Caco-2 (cell line): ENCODE data around the gene PRLH. TPM values are rescaled to one million over a fixed set of nuclear protein-coding genes. Genes with fewer than 3 reads are reported as not detected.

Source experiments
- BruUV-seq: library from RNA; stranded (reverse); fragments of 400-500 nt; replicated peaks from 2 replicates; lab custom pipeline; 2021; lab: Mats Ljungman, UMichigan
- CTCF ChIA-PET: fragments of 300-600 bp; sonication (Branson Sonifier 250); formaldehyde crosslinking; loops from one replicate; lab custom pipeline; 2022; ENCODE audit warnings: antibody characterized with exemption; lab: Charles Lee
- POLR2A ChIA-PET: fragments of 300-600 bp; sonication (Branson Sonifier 250); formaldehyde crosslinking; loops from one replicate; lab custom pipeline; 2022; ENCODE audit warnings: antibody characterized with exemption; lab: Charles Lee
- DNase-seq, 2 experiments: peaks; one replicate each; pipeline versions ENCODE4 v3.0.0 to v3.0.0-alpha.2; 2020 to 2022
- H3K27me3 ChIP-seq: replicated peaks from 2 replicates; pipeline ENCODE4 v1.6.0; 2011; ENCODE audit warnings: low read length; ENCODE audit not compliant: control insufficient read depth, insufficient read depth
- H3K36me3 ChIP-seq: 2 replicates; pipeline ENCODE4 v1.5.1; 2011; ENCODE audit warnings: low read length; ENCODE audit not compliant: control insufficient read depth, insufficient read depth
- H3K4me1 ChIP-seq: fragments of 250-450 bp; sonication (Bioruptor Pico); 2 replicates; pipeline ENCODE4 v1.5.1; 2020; ENCODE audit warnings: mild to moderate bottlenecking
- H3K4me3 ChIP-seq: 2 replicates; pipeline ENCODE4 v1.5.1; 2011; ENCODE audit warnings: low read depth, mild to moderate bottlenecking, control low read depth, low read length
- H3K9me3 ChIP-seq: fragments of 250-450 bp; sonication (Bioruptor Pico); 2 replicates; pipeline ENCODE4 v1.5.1; 2020; ENCODE audit warnings: mild to moderate bottlenecking, moderate library complexity
- H3K27ac Mint-ChIP-seq: one replicate; pipeline ENCODE4 v1.8.0; 2022; ENCODE audit warnings: mixed read lengths; ENCODE audit not compliant: unreplicated experiment
- H3K27me3 Mint-ChIP-seq: one replicate; pipeline ENCODE4 v1.8.0; 2022; ENCODE audit warnings: mixed read lengths; ENCODE audit not compliant: insufficient read depth, unreplicated experiment
- H3K36me3 Mint-ChIP-seq: one replicate; pipeline ENCODE4 v1.8.0; 2022; ENCODE audit warnings: mild to moderate bottlenecking, mixed read lengths; ENCODE audit not compliant: insufficient read depth, unreplicated experiment
- H3K4me1 Mint-ChIP-seq: one replicate; pipeline ENCODE4 v1.8.0; 2022; ENCODE audit warnings: low read depth, mixed read lengths; ENCODE audit not compliant: unreplicated experiment
- H3K4me3 Mint-ChIP-seq: one replicate; pipeline ENCODE4 v1.8.0; 2022; ENCODE audit warnings: mild to moderate bottlenecking, moderate library complexity, mixed read lengths; ENCODE audit not compliant: unreplicated experiment
- H3K9me3 Mint-ChIP-seq: one replicate; pipeline ENCODE4 v1.8.0; 2022; ENCODE audit warnings: mixed read lengths; ENCODE audit not compliant: unreplicated experiment
- CTCF ChIP-seq, 2 experiments: fragments of 200-600 bp in 1 of 2; IDR thresholded peaks; 1 replicate in 1 of 2; 2 replicates in 1 of 2; pipeline versions ENCODE4 v1.5.1 to v1.8.0; 2011 to 2022; ENCODE audit warnings: antibody characterized with exemption in 1 of 2, control low read depth in 1 of 2, inconsistent platforms in 1 of 2, low read depth in 1 of 2, low read length in 1 of 2, mild to moderate bottlenecking in 1 of 2, moderate library complexity in 1 of 2; ENCODE audit not compliant: insufficient read depth in 1 of 2, severe bottlenecking in 1 of 2, unreplicated experiment in 1 of 2
- intact Hi-C: fragments of 100-400 bp; cut with micrococcal nuclease; formaldehyde crosslinking; loops from one replicate; pipeline ENCODE4 v1.10.0; 2022; ENCODE audit not compliant: unreplicated experiment
- total RNA-seq: library from RNA; stranded (reverse); gene quantifications from 2 replicates; pipeline ENCODE4 v1.2.3, GENCODE V29; 2022

PRLH gene
- total RNA-seq, 1 experiment from 2014 or later, result not detected

GRCh38 chr2:237525559-237526157, 40.7 kb upstream of the PRLH start:
- BruUV-seq, result no TSS peak
- Histone ChIP-seq H3K4me3 (no peak overlapping the region), H3K27me3 (no peaks in the 10 kb centered on the region), H3K4me1 (no peaks in the 10 kb centered on the region), H3K36me3 (no peaks in the 10 kb centered on the region), H3K9me3 (no peaks in the 10 kb centered on the region)
- Mint-ChIP-seq H3K9me3 (no peaks in the 10 kb centered on the region), H3K4me3 (no peak overlapping the region), H3K36me3 (no peaks in the 10 kb centered on the region), H3K4me1 (no peaks in the 10 kb centered on the region), H3K27me3 (no peaks in the 10 kb centered on the region), H3K27ac (no peak overlapping the region)
- intact Hi-C loops, result no loop called here
- TF ChIP-seq CTCF (IDR thresholded peaks at IDR 0.05; ENCODE audit: insufficient read depth in 1 of 2, low read depth in 1 of 2, low read length in 1 of 2, severe bottlenecking in 1 of 2, unreplicated experiment in 1 of 2), result no peak
- no peak for DNase-seq
- ChIA-PET CTCF (no interaction called here), POLR2A (no interaction called here)

GRCh38 chr2:237527233-237527632, 39.1 kb upstream of the PRLH start:
- Mint-ChIP-seq H3K4me1 (no peaks in the 10 kb centered on the region), H3K9me3 (no peaks in the 10 kb centered on the region), H3K36me3 (no peaks in the 10 kb centered on the region), H3K27me3 (no peaks in the 10 kb centered on the region), H3K4me3 (no peak overlapping the region), H3K27ac (no peak overlapping the region)
- BruUV-seq, result no TSS peak
- TF ChIP-seq CTCF (IDR thresholded peaks at IDR 0.05; ENCODE audit: insufficient read depth in 1 of 2, low read depth in 1 of 2, low read length in 1 of 2, severe bottlenecking in 1 of 2, unreplicated experiment in 1 of 2), result no peak
- intact Hi-C loops, result no loop called here
- no peaks in the 10 kb centered on the region for H3K4me1 ChIP-seq
- H3K4me3 ChIP-seq, result no peak overlapping the region
- POLR2A ChIA-PET, result no interaction called here
- H3K27me3 ChIP-seq, result no peaks in the 10 kb centered on the region
- no peaks in the 10 kb centered on the region for H3K36me3 ChIP-seq
- no peak for DNase-seq
- CTCF ChIA-PET, result no interaction called here
- no peaks in the 10 kb centered on the region for H3K9me3 ChIP-seq

- no peak overlapping the region for H3K4me3 ChIP-seq
- Mint-ChIP-seq H3K4me1 (no peaks in the 10 kb centered on the region), H3K9me3 (no peaks in the 10 kb centered on the region), H3K27me3 (no peaks in the 10 kb centered on the region), H3K27ac (no peak overlapping the region), H3K4me3 (no peak overlapping the region), H3K36me3 (no peaks in the 10 kb centered on the region)
- TF ChIP-seq CTCF (IDR thresholded peaks at IDR 0.05; ENCODE audit: insufficient read depth in 1 of 2, low read depth in 1 of 2, low read length in 1 of 2, severe bottlenecking in 1 of 2, unreplicated experiment in 1 of 2), result no peak
- H3K36me3 ChIP-seq, result no peaks in the 10 kb centered on the region
- intact Hi-C loops, result no loop called here
- ChIA-PET POLR2A (no interaction called here), CTCF (no interaction called here)
- H3K27me3 ChIP-seq, result no peaks in the 10 kb centered on the region
- no TSS peak for BruUV-seq
- no peaks in the 10 kb centered on the region for H3K9me3 ChIP-seq
- no peaks in the 10 kb centered on the region for H3K4me1 ChIP-seq
- no peak for DNase-seq
Observed at GRCh38 chr2:237527766-237528165, 38.6 kb upstream of the PRLH start.
